ENCODE measurements around the gene SH3PXD2A.

SH3PXD2A gene

GRCh38 chr10:103580430-103580829 is 274.9 kb downstream of the SH3PXD2A start:
- no peak for DNase-seq (ENCODE audit: low read depth)

GRCh38 chr10:103580011-103580410 is 275.4 kb downstream of the SH3PXD2A start:
- no peak for DNase-seq (ENCODE audit: low read depth)

GRCh38 chr10:103578782-103579382 is 276.5 kb downstream of the SH3PXD2A start:
- DNase-seq (ENCODE audit: low read depth) = no peak

GRCh38 chr10:103576862-103577261 is 278.5 kb downstream of the SH3PXD2A start:
- DNase-seq (ENCODE audit: low read depth) = no peak

GRCh38 chr10:103576076-103576471 is 279.3 kb downstream of the SH3PXD2A start:
- DNase-seq (ENCODE audit: low read depth) = no peak

- DNase-seq (ENCODE audit: low read depth) = no peak
These were observed 279.8 kb downstream of the SH3PXD2A start for GRCh38 chr10:103575416-103576075.

GRCh38 chr10:103574097-103575061 is 281.0 kb downstream of the SH3PXD2A start:
- no peak for DNase-seq (ENCODE audit: low read depth)

GRCh38 chr10:103573205-103573487 is 282.2 kb downstream of the SH3PXD2A start:
- DNase-seq (ENCODE audit: low read depth) = no peak

- DNase-seq (ENCODE audit: low read depth) = no peak
These were observed 282.8 kb downstream of the SH3PXD2A start for GRCh38 chr10:103572347-103573204.

- no peak for DNase-seq (ENCODE audit: low read depth)
These were observed 283.8 kb downstream of the SH3PXD2A start for GRCh38 chr10:103571656-103571975.

- DNase-seq (ENCODE audit: low read depth) = no peak
These were observed 284.3 kb downstream of the SH3PXD2A start for GRCh38 chr10:103570844-103571655.

GRCh38 chr10:103569896-103570295 is 285.5 kb downstream of the SH3PXD2A start:
- no peak for DNase-seq (ENCODE audit: low read depth)

- no peak for DNase-seq (ENCODE audit: low read depth)
These were observed 286.9 kb downstream of the SH3PXD2A start for GRCh38 chr10:103568505-103568904.

GRCh38 chr10:103566536-103566935 is 288.8 kb downstream of the SH3PXD2A start:
- DNase-seq (ENCODE audit: low read depth) = no peak

- DNase-seq (ENCODE audit: low read depth) = no peak
These were observed 290.4 kb downstream of the SH3PXD2A start for GRCh38 chr10:103564776-103565520.

GRCh38 chr10:103564116-103564501 is 291.3 kb downstream of the SH3PXD2A start:
- no peak for DNase-seq (ENCODE audit: low read depth)

- DNase-seq (ENCODE audit: low read depth) = no peak
These were observed 291.9 kb downstream of the SH3PXD2A start for GRCh38 chr10:103563231-103564115.

- no peak for DNase-seq (ENCODE audit: low read depth)
These were observed 293.0 kb downstream of the SH3PXD2A start for GRCh38 chr10:103562383-103562782.

GRCh38 chr10:103560886-103561285 is 294.5 kb downstream of the SH3PXD2A start:
- no peak for DNase-seq (ENCODE audit: low read depth)

GRCh38 chr10:103559776-103560175 is 295.6 kb downstream of the SH3PXD2A start:
- DNase-seq (ENCODE audit: low read depth) = no peak

All from fibroblast of the conjunctiva (primary cell).